Right renal pelvis (tissue), 4 donors: ENCODE measurements around the gene ASGR2. TPM values are rescaled to one million over a fixed set of nuclear protein-coding genes. Genes with fewer than 3 reads are reported as not detected.
"Not testable (repeated sequence)": the region's sequence is repeated elsewhere in the genome, so short reads cannot be mapped to it uniquely, and the experiment has no call there.

Source experiments
- DNase-seq, 4 donors: peaks; one replicate each; pipeline ENCODE4 v3.0.0-alpha.2; 2013; ENCODE audit warnings: low read depth in 4 of 4, low spot score in 3 of 4, missing footprints in 1 of 4
- polyA plus RNA-seq, 4 donors: library from polyadenylated mRNA; unstranded; fragments of 120-200 nt; gene quantifications; one replicate each; pipeline ENCODE4 v1.2.1, GENCODE V29; 2013; ENCODE audit not compliant: insufficient read length in 4 of 4

Gene ASGR2, protein sequence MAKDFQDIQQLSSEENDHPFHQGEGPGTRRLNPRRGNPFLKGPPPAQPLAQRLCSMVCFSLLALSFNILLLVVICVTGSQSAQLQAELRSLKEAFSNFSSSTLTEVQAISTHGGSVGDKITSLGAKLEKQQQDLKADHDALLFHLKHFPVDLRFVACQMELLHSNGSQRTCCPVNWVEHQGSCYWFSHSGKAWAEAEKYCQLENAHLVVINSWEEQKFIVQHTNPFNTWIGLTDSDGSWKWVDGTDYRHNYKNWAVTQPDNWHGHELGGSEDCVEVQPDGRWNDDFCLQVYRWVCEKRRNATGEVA
- 1 to 10 TPM in 3 of 4 donors, under 1 TPM in 1; 0.91 to 2.5 (median 1.7) TPM for polyA plus RNA-seq

GRCh38 chr17:7114241-7114874 is at the start of gene ASGR2:
ASGR2 (minus strand) TSS chr17:7114822; CDS start chr17:7114240, 582 bp downstream.
- DNase-seq: no peak

DNA sequence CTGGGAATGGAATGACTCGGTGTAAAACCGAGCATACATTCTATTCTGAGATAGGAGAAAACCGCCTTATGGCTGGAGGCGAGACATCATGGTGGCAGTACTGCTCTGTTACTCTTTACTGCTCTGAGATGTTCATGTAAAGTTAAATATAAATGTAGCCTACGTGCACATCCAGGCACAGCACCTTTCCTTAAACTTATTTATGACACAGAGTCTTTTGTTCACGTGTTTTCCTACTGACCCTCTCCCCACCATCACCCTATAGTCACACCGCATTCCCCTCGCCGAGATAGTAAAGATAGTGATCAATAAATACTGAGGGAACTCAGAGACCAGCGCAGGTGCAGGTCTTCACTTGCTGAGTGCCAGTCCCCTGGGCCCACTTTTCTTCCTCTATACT is 44.9 kb upstream of the ASGR2 start:
- not testable (repeated sequence) for DNase-seq

DNA sequence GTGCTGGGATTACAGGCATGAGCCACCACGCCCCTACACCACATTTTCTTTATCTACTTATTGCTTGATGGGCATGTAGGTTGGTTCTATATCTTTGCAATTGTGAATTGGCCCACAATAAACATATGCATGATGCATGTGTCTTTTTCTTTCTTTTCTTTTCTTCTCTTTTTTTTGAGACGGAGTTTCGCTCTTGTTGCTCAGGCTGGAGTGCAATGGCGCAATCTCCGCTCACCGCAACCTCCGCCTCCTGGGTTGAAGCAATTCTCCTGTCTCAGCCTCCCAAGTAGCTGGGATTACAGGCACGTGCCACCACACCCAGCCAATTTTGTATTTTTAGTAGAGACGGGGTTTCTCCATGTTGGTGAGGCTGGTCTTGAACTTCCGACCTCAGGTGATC is 43.8 kb upstream of the ASGR2 start:
- not testable (repeated sequence) for DNase-seq

DNA sequence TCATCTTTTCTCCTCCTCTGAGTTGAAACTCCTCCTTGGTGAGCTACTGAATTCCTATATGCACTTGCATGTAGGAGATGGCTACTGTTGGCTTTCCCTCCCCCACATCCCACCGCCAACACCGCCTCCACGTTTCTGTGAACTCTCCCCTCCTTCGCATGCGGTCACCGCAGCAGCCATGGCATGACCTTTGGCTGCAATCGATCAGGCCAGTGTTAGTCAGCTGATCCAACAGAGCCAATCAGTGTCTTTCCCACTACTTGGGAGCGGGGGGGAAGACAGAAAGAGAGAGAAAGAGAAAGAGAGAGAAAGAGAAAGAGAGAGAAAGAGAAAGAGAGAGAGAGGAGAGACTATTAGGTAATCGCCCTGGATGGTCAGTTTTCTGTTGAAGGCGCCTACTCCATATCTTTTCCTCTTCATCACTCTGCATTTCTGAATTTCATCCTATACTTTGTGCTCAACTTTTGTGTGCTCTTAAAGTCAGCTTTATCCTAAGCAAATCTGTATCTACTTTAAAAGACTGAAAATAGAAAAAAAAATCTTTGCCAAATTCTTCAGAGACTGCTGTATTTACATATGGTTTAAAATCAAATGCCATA is 41.8 kb upstream of the ASGR2 start:
- no peak for DNase-seq

- no peak for DNase-seq
These were observed 33.1 kb upstream of the ASGR2 start for GRCh38 chr17:7147772-7148171.

GRCh38 chr17:7146115-7146514 is 31.5 kb upstream of the ASGR2 start:
- no peak for DNase-seq

DNA sequence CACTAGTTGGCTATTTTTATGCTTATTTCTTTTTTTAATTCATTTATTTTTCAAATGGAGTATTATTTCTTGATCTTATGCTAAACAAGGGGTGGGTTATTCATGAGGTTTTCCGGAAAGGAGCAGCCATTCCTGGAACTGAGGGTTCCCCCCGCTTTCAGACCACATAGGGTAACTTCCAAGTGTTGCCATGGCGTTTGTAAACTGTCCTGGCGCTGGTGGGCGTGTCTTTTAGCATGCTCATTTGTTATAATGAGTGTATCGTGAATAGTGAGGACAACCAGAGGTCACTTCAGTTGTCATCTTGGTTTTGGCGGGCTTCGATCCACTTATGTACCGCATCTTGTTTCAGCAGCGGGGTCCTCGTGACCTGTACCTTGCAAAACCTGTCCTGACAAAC is 29.6 kb upstream of the ASGR2 start:
- no peak for DNase-seq

DNA sequence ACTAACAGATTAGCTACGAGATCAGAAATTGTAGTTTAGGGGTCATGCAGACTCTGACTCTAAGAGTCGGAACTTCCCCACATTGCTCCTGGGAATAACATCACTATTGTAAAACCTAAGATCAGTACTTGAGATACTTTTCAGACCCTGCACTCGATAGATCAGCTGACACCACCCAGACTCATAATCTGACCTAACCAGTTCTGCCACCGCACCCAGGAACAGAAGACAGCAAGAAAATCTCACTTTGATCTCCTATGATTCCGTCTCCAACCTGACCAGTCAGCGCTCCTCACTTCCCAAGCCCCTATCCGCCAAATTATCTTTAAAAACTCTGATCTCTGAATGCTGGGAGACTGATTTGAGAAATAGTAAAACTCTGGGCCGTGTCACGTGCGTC is 27.2 kb upstream of the ASGR2 start:
- no peak for DNase-seq

GRCh38 chr17:7139400-7139799 is 24.8 kb upstream of the ASGR2 start:
- no peak for DNase-seq

DNA sequence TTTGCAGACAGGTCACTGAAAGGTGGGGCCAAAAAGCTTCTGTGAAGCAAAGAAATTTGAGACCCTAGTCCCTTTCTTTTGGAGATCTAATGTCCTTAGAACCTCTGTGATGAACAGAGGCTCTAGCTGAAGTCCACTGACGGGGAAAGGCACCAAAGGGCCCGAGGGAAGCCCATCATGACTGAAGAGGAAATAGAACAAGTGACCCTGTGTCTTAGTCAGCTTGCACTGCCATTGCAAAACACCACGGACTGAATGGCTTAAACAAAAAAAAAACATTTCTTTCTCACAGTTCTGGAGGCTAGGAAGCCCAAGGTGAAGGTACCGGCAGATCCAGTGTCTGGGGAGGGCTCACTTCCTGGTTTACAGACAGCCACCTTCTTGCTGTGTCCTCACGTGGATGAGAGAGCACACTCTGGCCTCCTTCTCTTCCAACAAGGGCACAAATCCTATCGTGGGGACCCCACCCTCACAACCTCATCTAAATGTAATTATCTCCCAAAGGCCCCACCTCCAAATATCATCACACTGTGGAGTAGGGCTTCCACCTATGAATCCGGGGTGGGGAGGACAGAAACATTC is 24.3 kb upstream of the ASGR2 start:
- DNase-seq: no peak

DNA sequence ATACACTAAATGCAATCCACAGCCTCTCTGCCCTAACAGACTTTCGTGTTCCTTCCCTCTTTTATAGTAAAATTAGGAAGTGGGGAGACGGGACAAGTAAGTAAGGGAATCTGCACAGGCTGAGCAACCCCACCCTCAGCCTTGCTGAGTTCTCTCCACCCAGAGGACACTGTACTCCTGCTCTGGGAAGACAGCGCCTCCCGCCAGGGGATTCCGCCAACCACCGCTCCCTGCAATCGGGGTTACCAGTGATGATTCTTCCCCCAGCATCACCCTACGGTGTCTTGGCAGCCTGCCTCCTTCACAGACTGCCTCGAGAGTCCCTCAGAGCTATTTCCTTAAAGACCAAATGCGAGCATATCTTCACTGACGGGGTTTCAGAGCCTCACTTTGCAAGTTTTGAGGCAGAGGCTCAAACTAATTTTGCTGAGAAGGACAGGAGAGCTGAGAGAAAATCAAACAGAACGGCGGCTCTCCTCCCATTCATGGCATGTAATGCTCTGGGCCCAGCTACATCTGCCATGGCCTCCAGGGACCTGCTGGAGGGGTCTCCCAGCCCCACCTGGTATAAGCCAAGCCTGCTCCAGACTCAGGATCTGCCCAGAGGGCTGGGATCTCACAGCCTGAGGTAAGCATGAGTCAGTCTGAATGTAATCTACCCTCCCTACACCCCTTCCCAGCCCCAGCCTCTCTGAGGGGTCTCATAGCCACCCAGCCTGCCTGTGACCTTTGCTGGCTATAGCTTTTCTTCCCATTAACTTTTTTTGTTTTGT is 22.7 kb upstream of the ASGR2 start:
- no peak for DNase-seq

DNA sequence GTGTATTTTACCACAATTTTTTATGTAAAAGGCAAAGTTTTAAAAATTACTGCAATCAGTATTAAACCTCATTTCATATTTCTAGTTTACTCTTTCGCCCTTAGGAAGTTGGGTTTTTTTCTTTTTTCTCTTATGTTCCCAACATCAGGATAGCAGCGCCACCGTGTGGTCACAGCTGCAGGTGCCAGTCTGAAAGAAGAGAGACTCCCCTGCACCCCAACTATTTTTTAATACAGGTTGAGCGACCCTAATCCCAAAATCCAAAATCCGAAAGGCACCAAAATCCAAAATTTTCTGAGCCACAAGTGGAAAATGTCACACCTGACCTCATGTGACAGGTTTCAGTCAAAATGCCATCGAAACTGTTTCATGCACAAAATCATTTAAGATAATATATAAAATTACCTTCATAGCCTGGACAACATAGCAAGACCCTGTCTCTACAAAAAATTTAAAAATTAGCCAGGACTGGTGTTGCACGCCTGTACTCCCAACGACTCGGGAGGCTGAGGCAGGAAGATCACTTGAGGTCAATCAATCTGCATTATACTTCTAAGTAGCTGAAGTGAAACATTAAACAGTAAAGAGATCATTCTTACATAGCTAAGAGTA is 21.8 kb upstream of the ASGR2 start:
- peak; percentile 48 to 68 (median 58) for DNase-seq

DNA sequence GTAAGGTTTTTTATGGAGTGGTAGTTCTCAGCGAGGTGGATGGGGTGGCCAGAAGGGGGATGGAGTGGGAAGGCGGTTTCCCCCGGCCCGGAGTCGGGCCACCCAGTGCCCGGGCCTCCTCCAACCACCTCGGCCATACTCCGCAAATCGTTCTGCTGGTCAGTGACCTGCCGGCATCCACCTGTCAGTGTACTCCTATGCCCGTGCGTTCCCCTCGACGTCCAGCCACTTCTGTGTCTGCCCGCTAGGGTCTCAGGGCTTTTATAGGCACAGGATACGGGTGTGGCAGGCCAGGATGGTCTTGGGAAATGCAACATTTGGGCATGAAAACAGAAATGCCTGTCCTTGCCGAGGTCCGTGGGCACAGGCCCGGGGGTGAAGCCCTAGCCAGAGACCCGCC is 19.3 kb upstream of the ASGR2 start:
- no peak for DNase-seq

- DNase-seq: no peak
These were observed 18.8 kb upstream of the ASGR2 start for GRCh38 chr17:7133424-7133823.

- no peak for DNase-seq
These were observed 18.0 kb upstream of the ASGR2 start for GRCh38 chr17:7132511-7133094.

DNA sequence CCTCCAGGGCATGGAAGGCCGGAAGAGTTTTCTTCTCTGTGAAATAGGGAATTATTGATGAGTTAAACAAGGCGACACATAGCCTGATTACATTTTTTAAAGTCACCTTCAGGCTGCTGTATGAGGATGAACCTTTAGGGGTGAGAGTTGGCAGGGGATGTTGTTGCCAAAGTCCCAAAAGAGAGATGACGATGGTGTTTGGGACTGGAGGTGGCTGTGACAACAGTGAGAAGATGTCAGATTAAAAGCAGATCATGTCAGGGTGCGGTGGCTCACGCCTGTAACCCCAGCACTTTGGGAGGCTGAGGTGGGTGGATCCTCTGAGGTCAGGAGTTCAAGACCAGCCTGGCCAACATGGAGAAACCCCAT is 16.8 kb upstream of the ASGR2 start:
- no peak for DNase-seq

- DNase-seq: no peak
These were observed 16.2 kb upstream of the ASGR2 start for GRCh38 chr17:7130621-7131422.

DNA sequence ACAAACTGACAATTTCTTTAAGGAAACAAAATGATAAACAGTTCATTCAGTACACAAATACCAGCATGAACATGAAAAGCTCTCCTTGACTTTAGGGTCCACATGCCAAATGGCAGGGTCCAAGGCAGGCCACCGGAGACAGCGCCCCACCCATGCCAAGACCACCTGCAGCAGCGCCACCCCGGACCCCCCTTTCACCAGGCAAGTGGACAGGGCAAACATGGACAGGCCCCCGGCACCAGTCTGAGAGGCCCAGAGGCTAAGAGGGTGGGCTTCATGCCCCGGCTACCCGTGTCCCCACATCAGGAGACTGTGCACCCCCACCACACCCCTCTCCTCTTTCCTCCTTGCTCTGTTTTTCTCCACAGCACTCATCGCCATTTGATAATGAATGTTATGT is 14.7 kb upstream of the ASGR2 start:
- DNase-seq: no peak

DNA sequence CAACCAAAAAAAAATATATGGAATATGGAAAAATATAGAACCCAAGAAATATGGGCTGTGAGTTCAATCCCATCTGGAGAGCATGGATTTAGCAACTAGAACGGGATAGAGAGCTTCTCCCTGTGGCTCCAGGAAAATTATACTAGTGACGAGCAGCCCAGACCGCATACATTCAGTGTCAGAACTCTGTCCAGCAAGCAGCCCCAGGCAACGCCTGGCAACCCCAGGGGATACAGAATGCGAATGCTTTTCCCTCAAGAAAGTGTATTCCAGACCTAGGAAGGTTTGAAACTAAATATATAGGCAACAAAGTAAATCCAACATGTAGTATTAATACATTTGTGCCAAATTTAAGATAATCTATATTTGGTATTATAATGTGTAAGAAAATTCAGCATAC is 13.5 kb upstream of the ASGR2 start:
- no peak for DNase-seq
